Activated T-helper 17 cell treated with anti-CD3 and anti-CD28 coated beads, Interleukin-2, amount 50 U/mL, for 72 hours (primary cell): ENCODE results near the gene ADGRA3. TPM values are rescaled to one million over a fixed set of nuclear protein-coding genes. Genes with fewer than 3 reads are reported as not detected.

Experiments
- ATAC-seq: fragments of 150-1000 bp; cut with Tn5 transposase; replicated peaks from 2 replicates; pipeline ENCODE4 v1.10.0; 2021; ENCODE audit warnings: mild to moderate bottlenecking, moderate library complexity
- H3K27ac Mint-ChIP-seq: one replicate; pipeline ENCODE4 v1.8.0; 2022; ENCODE audit warnings: mixed read lengths
- H3K27me3 Mint-ChIP-seq: one replicate; pipeline ENCODE4 v1.8.0; 2022; ENCODE audit warnings: mixed read lengths
- H3K36me3 Mint-ChIP-seq: one replicate; pipeline ENCODE4 v1.8.0; 2022; ENCODE audit warnings: low read depth, mild to moderate bottlenecking, mixed read lengths
- H3K4me1 Mint-ChIP-seq: one replicate; pipeline ENCODE4 v1.8.0; 2022; ENCODE audit warnings: mixed read lengths
- H3K4me3 Mint-ChIP-seq: one replicate; pipeline ENCODE4 v1.8.0; 2022; ENCODE audit warnings: mild to moderate bottlenecking, mixed read lengths
- H3K9me3 Mint-ChIP-seq: one replicate; pipeline ENCODE4 v1.8.0; 2022; ENCODE audit warnings: mixed read lengths
- total RNA-seq, 2 donors: library from RNA; stranded (reverse); gene quantifications; one replicate each; pipeline ENCODE4 v1.2.3, GENCODE V29; 2022

ADGRA3 gene
- total RNA-seq, 2 donors from 2014 or later: 0.71 to 1.2 TPM

- Mint-ChIP-seq H3K27me3 (no peaks in the 10 kb centered on the region), H3K4me1 (no peaks in the 10 kb centered on the region), H3K36me3 (no peaks in the 10 kb centered on the region), H3K9me3 (no peaks in the 10 kb centered on the region), H3K4me3 (no peak overlapping the region), H3K27ac (no peak overlapping the region)
- ATAC-seq: peak; percentile 93
Observed at GRCh38 chr4:22500831-22501714, 14.8 kb downstream of the ADGRA3 start.

GRCh38 chr4:22500128-22500611 is 15.7 kb downstream of the ADGRA3 start:
- Mint-ChIP-seq H3K9me3 (no peaks in the 10 kb centered on the region), H3K27me3 (no peaks in the 10 kb centered on the region), H3K4me3 (no peak overlapping the region), H3K27ac (no peak overlapping the region), H3K4me1 (no peaks in the 10 kb centered on the region), H3K36me3 (no peaks in the 10 kb centered on the region)
- ATAC-seq: no peak

DNA sequence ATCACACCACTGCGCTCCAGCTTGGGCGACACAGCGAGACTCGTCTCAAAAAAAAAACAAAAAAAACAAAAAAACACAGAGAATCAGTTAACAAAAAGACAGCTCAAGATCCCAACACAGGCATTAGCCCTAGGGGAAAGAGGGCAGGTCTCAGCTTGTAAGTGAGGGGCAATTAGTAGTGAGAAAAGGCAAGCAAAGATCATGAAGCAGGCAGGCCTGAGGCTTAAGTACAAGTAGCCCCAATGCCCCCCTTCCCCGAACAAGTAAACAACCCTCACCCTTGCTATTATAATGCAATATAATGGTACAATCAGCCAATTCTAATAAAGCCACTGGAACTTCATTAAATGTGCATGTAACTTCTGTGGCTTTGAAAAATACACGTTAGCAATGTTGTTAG is 17.0 kb downstream of the ADGRA3 start:
- Mint-ChIP-seq H3K4me1 (no peaks in the 10 kb centered on the region), H3K4me3 (no peak overlapping the region), H3K27me3 (no peaks in the 10 kb centered on the region), H3K9me3 (peaks cover 3% of the 10 kb centered on the region), H3K36me3 (no peaks in the 10 kb centered on the region), H3K27ac (no peak overlapping the region)
- no peak for ATAC-seq

GRCh38 chr4:22496165-22496813 is 19.6 kb downstream of the ADGRA3 start:
- H3K36me3 Mint-ChIP-seq: no peaks in the 10 kb centered on the region
- peaks cover 3% of the 10 kb centered on the region for H3K9me3 Mint-ChIP-seq
- H3K27me3 Mint-ChIP-seq: no peaks in the 10 kb centered on the region
- no peak overlapping the region for H3K4me3 Mint-ChIP-seq
- H3K4me1 Mint-ChIP-seq: no peaks in the 10 kb centered on the region
- no peak for ATAC-seq
- H3K27ac Mint-ChIP-seq: no peak overlapping the region

DNA sequence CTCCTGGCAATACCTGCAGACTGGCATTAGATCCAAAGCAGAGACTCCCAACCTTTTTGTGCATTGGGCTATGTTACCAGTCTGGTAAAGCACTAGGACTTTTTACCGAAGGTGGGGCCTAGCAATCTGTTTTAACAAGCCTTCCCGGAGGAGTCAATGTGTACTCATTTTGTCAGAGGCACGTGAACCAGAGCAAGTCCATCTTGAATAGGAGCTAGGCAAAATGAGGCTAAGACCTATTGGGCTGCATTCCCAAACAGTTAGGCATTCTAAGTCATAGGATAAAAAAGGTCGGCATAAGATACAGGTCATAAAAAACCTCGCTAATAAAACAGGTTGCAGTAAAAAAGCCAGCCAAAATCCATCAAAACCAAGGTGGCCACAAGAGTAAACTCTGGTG is 22.3 kb downstream of the ADGRA3 start:
- Mint-ChIP-seq H3K36me3 (no peaks in the 10 kb centered on the region), H3K27me3 (no peaks in the 10 kb centered on the region), H3K9me3 (peaks cover 3% of the 10 kb centered on the region), H3K4me1 (no peaks in the 10 kb centered on the region), H3K27ac (no peak overlapping the region), H3K4me3 (no peak overlapping the region)
- ATAC-seq: no peak

DNA sequence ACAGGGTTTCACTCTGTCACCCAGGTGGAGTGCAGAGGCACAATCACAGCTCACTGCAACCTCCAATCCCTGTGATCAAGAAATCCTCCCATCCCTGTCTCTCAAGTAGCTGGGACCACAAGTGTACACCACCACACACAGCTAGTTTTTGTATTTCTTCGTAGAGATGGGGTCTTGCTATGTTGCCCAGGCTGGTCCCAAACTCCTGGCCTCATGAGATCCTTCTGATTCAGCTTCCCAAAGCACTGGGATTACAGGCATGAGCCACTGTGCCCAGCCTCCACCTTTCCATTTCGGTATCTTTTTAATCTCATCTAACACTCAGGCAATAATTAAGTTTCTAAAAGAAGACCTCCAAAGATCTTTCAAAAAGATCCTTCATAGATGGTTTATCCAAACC is 22.9 kb downstream of the ADGRA3 start:
- no peaks in the 10 kb centered on the region for H3K4me1 Mint-ChIP-seq
- no peak overlapping the region for H3K4me3 Mint-ChIP-seq
- H3K36me3 Mint-ChIP-seq: no peaks in the 10 kb centered on the region
- no peak overlapping the region for H3K27ac Mint-ChIP-seq
- peaks cover 3% of the 10 kb centered on the region for H3K9me3 Mint-ChIP-seq
- no peak for ATAC-seq
- no peaks in the 10 kb centered on the region for H3K27me3 Mint-ChIP-seq

DNA sequence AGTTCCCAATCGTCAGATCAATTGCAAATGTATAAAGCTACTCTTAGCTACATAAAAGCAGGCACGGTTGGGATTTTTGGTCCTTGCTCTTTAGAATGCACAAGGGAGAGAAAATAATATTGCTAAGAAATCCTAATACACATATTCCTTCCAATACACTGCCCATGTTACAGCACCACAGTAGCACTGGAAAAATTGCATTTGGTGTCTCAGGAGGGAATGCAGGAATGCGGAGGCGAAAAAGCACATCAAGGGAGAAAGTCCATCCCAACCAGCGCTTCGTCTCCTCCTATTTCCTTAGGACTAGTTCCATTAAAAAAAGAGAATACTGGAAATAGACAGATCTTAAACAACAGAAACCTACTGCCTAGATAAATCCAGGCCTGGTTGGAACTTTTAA is 23.9 kb downstream of the ADGRA3 start:
- no peaks in the 10 kb centered on the region for H3K36me3 Mint-ChIP-seq
- H3K9me3 Mint-ChIP-seq: peaks cover 3% of the 10 kb centered on the region
- no peak for ATAC-seq
- H3K27ac Mint-ChIP-seq: no peak overlapping the region
- H3K27me3 Mint-ChIP-seq: no peaks in the 10 kb centered on the region
- H3K4me1 Mint-ChIP-seq: no peaks in the 10 kb centered on the region
- H3K4me3 Mint-ChIP-seq: no peak overlapping the region

DNA sequence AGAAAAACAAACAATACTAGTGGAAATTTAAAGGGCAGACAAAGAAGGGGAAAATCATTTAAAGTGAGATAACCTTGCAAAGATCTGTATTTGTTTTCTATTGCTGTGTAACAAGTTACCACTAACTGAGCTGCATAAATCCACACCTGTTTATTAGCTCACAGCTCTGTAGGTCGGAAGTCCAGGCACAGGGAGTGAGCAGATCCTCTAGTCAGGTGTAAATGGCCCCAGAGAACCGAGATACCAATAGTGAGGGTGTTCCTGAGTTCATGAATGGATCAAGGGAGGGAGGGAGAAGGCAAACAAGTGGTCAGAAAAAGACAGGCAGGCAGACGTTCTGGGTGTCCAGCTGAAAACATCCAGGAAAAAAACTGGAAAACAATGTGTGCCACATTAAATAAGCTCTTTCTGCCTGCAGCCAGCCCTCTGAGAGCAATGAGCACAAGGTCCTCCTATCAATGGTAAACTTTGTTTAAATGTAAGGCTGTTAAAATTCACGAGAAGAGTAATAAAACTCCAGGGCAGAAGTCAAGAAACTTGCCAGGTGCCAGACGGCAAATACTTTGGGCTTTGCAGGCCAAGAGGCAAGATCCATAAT is 25.0 kb downstream of the ADGRA3 start:
- Mint-ChIP-seq H3K27ac (no peak overlapping the region), H3K4me3 (no peak overlapping the region), H3K9me3 (peaks cover 3% of the 10 kb centered on the region), H3K27me3 (no peaks in the 10 kb centered on the region), H3K4me1 (no peaks in the 10 kb centered on the region), H3K36me3 (no peaks in the 10 kb centered on the region)
- ATAC-seq: no peak

- no peak overlapping the region for H3K4me3 Mint-ChIP-seq
- no peaks in the 10 kb centered on the region for H3K4me1 Mint-ChIP-seq
- no peaks in the 10 kb centered on the region for H3K27me3 Mint-ChIP-seq
- no peaks in the 10 kb centered on the region for H3K36me3 Mint-ChIP-seq
- no peak for ATAC-seq
- no peaks in the 10 kb centered on the region for H3K9me3 Mint-ChIP-seq
- H3K27ac Mint-ChIP-seq: no peak overlapping the region
Observed at GRCh38 chr4:22488106-22488505, 27.8 kb downstream of the ADGRA3 start.

DNA sequence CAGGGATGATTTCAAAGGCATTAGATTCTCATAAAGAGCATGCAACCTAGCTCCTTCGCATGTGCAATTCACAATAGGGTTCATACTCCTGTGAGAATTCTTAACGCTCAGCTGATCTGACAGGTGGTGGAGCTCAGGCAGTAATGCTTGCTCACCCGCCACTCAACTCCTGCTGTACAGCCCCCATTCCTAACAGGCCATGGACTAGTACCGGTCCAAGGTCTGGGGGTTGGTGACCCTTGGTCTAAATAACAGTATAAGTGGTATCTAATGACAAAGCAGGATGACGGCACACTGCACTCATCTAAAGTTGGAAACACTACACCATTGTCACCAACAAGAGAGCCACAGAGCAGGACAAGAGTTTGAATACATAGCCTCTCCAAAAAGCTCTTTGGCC is 28.5 kb downstream of the ADGRA3 start:
- Mint-ChIP-seq H3K27me3 (no peaks in the 10 kb centered on the region), H3K4me3 (no peak overlapping the region), H3K9me3 (no peaks in the 10 kb centered on the region), H3K36me3 (no peaks in the 10 kb centered on the region), H3K4me1 (no peaks in the 10 kb centered on the region), H3K27ac (no peak overlapping the region)
- ATAC-seq: no peak

DNA sequence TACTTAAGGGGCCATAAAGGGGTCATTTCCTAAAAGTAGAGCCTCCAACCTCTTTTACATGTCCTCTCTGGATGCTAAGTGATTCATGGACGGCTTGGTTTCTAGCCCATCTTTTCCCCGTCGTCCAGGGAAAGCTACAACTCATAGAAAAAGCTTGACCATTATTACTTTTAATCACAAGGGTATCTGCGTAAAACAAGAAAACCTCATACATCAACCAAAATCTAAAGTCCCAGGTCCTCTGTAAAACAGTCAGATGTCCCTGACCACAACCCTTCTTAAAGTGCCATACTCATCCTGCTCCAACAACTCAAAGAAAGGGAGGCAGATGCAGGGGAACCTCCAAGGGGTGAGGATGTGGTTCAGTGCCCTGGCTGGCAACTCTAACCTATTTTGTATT is 29.6 kb downstream of the ADGRA3 start:
- H3K27me3 Mint-ChIP-seq: no peaks in the 10 kb centered on the region
- no peak overlapping the region for H3K27ac Mint-ChIP-seq
- ATAC-seq: no peak
- H3K4me3 Mint-ChIP-seq: no peak overlapping the region
- H3K36me3 Mint-ChIP-seq: no peaks in the 10 kb centered on the region
- no peaks in the 10 kb centered on the region for H3K9me3 Mint-ChIP-seq
- no peaks in the 10 kb centered on the region for H3K4me1 Mint-ChIP-seq

DNA sequence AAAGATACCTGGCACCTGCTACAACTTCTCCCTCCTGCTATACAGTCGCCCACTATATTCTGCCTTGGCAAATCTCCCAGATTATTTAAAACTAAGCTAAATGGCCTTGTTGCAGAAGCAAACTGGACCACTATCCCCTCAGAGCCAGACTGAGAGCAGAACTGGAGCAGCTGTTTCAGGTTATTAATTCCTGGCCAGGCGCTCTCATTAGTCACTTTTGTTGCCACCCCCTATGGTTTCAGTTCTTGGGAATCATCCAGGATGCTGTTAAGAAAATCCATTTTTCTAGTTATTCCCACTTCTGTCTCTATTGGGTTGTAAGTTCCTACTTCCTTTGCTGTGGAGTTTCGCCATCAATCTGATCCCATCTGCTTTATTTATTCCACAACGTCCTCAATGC is 30.1 kb downstream of the ADGRA3 start:
- Mint-ChIP-seq H3K27ac (no peak overlapping the region), H3K27me3 (no peaks in the 10 kb centered on the region), H3K4me1 (no peaks in the 10 kb centered on the region), H3K9me3 (no peaks in the 10 kb centered on the region), H3K36me3 (no peaks in the 10 kb centered on the region), H3K4me3 (no peak overlapping the region)
- no peak for ATAC-seq

DNA sequence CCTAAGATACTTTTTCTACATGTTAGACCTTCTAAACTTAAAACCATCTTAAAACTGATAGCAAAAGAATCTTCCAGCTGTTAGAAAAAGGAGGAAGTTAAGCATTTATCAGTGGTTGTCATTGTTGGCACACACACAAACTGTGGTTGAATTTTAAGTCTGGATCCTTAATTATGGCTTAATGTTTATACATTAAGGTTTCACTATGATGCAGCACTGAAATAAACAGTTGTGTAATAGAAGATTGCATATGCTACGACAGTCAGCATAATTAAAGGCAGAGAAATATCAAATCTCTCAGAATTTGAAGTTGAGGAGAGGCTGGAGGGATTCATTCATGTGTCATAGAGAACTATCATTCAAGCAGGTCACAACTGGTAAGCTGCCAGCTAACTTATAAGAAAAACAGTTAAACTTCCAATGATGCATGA is 32.3 kb downstream of the ADGRA3 start:
- Mint-ChIP-seq H3K4me1 (no peaks in the 10 kb centered on the region), H3K36me3 (no peaks in the 10 kb centered on the region), H3K27ac (no peak overlapping the region), H3K27me3 (no peaks in the 10 kb centered on the region), H3K9me3 (no peaks in the 10 kb centered on the region), H3K4me3 (no peak overlapping the region)
- ATAC-seq: no peak

GRCh38 chr4:22482250-22483127 is 33.4 kb downstream of the ADGRA3 start:
- H3K27ac Mint-ChIP-seq: no peak overlapping the region
- H3K4me1 Mint-ChIP-seq: no peaks in the 10 kb centered on the region
- no peaks in the 10 kb centered on the region for H3K36me3 Mint-ChIP-seq
- H3K4me3 Mint-ChIP-seq: no peak overlapping the region
- no peaks in the 10 kb centered on the region for H3K9me3 Mint-ChIP-seq
- ATAC-seq: no peak
- H3K27me3 Mint-ChIP-seq: no peaks in the 10 kb centered on the region
